HG03469 (cell line): ENCODE results near the gene MAD1L1.

Experiments used
- ATAC-seq: cut with Tn5 transposase; IDR thresholded peaks from one replicate; pipeline ENCODE4 v1.9.1; 2021; ENCODE audit warnings: mild to moderate bottlenecking, moderate library complexity, moderate number of reproducible peaks; ENCODE audit not compliant: unreplicated experiment

Gene MAD1L1

DNA sequence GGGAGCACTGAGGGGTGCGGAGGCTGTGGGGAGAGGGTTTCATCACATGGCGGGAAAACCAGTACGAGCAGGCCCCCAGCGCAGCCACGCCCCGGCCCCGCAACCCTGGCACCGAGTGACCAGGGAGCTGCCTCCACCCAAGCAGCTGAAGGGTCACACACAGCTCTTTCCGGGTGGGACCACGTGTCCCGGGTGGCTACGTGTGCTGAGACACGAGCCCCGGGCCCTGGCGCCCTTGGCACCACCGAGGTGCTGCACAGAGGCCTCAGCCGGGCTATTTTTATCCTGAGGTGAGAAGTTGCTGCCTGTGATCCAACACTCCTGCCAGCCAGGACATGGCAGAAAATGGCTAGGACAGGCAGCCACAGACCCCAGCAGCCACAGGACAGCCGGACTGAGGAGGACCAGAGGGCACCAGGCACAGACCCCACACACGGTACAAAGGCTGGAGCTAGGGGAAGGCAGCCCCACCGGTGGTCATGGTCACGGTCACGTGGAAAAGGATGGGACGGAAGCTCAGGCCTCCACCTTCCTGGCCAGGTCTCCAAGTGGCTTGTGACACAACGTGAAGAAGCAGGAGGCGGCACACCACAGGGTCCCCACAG lies 223.7 kb downstream of the MAD1L1 start:
- ATAC-seq, result no peak

DNA sequence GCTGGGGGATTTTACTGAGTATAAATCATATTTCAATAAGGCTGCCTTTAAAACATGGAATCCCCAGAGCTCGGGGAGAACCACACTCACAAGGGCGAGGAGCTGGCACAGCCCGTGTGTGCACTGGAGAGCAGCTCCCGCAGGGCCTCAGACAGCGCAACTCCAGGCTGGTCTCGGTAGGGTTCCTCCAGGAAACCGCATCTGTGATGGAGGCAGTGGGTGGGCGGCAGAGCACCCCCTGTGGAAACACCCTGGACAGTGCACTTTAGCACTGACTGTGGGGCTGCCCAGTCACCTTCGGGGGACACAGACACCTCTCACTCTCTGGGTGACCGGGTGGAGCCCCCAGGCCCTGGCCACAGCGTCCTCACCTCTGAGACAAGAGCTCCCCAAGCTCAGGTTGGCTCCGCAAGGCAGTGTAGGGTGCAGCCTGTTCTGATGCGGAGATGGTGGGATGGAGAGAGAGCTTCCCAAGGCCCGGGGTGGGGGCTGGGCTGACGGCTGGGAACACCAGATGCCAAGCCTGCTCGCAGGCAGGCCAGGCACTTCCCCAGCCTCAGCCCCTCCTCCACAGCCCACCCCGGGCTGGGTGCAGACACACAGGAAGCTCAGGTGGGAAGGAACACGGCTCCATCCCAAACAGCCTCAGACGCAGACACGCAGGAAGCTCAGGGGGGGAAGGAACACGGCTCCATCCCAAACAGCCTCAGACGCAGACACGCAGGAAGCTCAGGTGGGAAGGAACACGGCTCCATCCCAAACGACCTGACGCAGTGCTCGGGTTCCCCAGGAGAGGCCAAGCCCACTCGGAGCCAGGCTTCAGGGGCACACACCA lies 224.4 kb downstream of the MAD1L1 start:
- no peak for ATAC-seq

DNA sequence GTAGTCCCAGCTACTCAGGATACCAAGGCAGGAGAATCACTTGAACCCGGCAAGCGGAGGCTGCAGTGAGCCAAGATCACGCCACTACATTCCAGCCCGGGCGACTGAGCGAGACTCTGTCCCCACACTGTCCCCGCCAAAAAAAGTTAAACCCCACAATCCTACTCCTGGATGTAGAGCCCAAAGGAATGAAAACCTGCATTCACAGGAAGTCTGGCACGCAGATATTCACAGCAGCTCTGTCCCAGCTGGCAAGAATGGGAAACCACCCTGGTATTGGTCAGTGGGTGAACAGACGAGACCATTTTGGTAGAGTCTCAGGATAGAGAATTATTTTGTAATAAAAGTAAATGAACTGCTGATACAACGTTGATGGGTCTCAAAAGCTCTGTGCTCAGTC lies 225.2 kb downstream of the MAD1L1 start:
- no peak for ATAC-seq

DNA sequence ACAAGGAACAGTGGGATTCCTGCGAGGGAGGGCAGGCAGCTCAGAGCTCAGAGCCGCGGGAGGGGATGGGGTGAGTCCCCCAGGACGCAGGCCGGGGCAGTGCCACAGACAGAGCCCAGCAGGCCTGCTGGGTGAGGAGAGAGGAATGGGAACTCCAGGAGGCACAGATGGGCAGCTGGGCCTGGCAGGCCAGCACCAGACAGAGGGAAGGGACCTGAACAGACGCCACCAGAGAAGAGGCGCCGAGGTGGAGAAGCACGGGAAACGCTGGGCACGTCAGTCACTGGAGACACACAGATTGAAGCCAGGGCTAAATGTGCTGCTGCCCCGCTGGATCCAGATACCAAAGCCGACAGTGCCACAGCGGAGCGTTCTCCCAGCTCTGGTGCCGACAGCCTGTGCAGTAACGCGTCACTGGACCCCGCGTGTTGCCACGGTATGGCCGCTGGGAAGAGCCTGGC lies 225.8 kb downstream of the MAD1L1 start:
- no peak for ATAC-seq

DNA sequence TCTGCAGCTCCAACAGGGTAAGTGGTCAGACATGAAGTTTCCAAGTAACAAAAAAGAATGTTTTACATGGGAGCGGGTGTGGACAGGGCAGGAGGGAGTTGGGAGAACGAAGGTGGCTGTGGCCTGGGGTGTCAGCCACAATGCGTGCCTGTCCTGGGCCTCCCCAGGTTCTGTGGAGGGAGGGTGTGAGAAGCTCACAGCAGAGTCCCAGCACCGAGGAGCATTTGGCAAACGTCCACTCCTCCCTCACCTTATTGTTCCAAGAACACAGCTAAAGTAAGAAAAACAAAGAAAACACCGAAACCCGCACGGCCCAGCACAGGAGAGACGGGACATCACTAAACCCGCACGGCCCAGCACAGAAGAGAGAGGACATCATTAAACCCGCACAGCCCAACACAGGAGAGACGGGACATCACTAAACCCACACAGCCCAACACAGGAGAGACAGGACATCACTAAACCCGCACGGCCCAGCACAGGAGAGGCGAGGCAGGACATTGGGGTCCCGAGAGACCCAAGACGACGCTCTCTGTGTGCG lies 226.4 kb downstream of the MAD1L1 start:
- no peak for ATAC-seq

DNA sequence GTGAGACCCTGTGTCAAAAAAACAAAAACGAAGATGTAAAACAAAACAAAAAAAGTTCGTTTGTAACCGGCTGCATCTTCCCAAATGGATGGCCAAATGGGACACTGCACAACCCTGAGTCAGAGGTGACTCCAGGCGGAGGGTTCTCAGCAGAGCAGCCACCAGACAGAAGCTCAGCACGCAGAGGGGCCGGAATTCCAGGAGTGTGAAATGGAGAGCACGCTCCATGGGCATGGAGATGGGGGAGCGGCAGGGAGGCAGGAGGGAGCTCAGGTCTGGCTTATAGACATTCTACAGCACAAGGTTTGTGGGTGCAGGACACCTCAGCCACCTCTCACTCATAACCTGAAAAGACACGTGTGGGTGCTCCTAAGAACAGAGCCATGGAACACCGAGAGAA lies 227.0 kb downstream of the MAD1L1 start:
- ATAC-seq, result no peak

DNA sequence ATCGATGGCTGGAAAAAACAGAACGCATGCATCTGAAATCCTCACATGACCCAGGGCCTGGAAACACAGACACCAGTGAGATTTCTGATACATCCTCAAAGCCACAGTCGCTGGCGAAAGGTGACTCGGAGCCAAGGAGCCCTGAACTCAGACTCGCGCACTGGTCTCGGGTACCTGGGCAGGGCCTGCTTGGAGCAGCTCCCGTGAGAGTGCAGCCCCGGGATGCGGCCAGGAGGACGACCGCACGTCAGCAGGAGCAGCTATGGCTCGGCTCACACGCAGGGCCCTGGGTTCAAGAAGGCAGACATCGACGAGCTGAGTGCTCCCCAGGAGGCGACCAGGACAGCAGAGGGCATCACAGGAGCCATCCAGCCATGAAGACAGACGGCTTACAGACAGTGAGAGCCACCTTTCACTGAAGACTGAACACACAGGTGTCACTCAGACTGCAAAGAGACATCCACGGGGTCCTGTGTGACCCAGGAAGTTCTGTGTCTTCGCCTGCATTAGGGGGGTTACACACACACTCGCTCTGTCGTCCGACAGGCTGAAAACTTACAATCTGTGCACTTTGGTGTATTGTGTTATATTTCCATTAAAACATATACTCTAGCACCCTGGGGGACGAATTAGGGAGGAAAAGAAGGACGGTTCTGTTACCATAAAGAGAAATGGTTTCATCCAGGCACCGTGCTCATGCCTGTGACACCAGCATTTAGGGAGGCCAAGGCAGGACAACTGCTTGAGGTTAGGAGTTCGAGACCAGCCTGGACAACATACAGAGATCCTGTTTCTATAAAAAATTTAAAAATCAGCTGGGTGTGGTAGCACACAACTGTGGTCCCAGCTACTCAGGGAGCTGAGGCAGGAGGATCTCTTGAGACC lies 227.7 kb downstream of the MAD1L1 start:
- ATAC-seq, result no peak

DNA sequence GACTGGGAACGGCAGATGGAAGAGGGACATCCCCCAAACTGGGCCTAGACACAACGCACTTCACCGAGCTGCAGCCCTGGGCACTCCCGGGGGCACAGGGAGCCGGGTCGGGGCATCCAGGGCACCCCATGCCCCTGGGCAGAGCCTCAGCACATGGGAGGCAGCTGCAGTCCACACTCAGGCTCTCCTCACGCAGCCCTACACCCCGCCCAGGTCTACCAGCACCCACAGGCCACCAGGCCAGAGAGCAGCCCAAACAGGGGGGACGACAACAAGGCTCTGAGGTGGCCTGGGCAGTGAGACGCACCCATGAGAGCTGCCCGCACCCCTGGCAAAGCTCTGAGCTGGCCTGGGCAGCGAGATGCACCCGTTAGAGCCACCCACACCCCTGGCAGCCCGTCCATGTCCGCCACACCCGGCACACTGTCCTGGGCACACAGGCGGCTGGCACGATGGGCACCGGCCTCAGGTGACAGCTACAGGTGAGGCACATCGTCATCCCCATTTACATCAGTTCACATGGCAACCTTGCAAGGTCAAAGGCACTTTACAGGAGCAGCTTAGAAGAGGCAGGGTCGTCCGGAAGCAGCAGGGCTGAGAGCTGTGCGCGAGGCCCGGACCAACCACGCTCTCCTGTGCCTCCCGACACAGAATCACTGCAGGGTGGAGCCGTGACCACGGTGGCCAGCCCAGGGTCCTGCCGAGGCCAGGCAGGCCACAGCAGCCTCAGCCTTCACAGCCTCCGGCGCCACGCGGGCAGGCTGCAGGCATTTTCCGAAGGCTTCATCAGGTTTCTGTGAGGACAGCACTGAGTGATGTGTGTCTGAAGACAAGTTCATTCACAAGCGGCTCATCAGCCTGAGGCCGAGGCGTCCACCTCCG lies 228.6 kb downstream of the MAD1L1 start:
- no peak for ATAC-seq

DNA sequence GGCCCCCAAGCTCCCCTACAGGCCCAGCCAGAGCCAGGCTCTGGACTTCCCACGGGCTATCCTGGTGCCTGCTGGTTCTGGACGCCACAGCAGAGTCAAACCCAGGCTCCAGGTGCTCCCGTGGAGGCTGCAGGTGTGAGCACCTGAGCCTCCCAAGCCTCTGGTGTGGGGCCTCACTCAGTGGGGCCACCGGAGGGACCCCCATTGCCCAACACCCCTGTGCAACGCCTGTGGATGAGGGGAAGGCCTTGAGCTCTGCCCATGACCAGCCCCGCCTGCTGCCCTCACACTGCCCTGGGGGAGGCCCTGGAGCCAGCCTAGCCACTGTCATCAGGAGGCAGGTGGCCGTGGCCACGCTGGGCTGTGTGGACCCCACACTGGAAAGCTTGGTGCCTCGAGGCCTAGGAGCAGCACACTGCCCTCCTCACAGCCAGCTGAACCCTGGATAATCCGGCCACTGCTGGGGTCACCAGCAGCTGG lies 229.3 kb downstream of the MAD1L1 start:
- ATAC-seq, result no peak

DNA sequence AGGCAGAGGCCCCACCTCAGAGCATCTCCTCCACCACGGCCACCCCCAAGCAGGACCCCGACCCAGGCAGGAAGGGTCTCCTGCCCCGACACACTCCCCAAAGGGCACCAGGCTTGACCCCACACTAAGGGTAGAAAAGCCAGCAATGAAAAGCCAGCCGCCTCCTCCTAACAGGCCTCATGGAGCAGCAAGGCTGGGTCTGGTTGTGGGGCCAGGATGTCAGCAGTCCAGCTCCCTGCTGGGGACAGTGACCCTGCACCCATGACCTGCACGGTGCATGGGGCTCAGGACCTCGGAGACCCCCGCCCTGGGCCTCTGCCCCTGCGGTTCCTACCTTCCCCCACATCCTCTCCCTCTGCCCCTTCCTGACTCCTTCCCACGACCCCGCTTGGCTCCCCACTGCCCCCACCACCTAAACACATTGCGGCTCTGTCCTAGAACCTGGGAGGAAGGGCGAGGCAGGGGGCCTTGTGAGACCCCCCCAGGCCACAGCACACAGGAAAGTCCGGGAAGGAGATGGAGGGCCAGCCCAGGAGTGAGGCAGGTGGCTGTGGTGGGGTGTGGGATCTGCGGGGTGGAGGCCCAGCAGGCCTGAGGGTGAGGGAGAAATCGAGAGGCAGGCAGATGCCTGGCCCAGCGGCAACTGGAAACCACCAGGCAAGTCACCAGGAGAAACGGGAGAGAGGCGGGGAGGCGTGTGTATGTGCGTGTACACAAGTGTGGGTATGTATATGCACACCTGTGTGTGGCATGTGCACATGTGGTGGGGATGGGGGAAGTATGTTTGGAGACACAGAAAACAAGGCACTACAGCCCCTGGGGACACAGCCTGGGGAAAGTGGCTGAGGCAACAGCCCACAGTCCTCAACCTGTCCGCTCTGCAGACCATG lies 229.9 kb downstream of the MAD1L1 start:
- no peak for ATAC-seq

DNA sequence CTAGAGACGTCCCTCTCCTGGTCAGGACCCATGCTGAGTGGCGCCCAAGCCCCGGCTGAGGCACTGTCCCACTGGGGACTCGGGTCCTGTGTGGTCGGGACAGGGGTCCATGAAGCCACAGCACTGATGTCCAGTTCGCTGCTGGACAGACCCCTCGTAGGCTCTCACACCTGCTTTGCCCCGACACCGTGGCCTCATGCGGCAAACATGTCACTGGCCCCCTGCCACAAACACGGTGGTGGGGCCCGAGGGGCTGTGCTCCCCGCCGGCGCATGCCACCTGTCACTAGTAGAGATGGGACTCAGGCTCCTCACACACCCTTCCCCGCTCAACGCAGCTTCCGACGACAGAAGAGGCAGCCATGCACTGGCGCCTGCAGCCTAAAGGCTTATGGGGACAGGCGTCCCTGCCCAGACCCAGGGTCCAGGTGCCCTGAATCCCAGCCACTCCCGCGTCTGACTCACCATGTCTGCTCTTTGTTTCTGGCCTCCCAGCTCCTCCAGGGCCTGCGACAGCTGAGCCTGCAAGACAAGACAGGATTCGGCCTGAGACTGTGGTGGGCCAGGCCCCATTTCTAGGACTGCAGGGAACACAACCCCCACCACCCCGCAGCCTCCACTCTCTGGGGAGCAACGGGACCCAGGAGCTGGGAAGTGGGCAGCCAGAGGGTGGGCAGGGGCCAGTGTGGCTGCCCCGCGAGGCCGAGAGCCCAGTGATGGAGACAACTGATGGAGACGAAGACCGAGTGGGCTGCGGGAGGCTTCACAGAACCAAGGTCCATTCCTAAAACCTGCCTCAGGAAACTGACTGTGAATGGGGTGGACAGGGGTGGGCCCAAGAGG lies 230.9 kb downstream of the MAD1L1 start:
- ATAC-seq, result no peak

DNA sequence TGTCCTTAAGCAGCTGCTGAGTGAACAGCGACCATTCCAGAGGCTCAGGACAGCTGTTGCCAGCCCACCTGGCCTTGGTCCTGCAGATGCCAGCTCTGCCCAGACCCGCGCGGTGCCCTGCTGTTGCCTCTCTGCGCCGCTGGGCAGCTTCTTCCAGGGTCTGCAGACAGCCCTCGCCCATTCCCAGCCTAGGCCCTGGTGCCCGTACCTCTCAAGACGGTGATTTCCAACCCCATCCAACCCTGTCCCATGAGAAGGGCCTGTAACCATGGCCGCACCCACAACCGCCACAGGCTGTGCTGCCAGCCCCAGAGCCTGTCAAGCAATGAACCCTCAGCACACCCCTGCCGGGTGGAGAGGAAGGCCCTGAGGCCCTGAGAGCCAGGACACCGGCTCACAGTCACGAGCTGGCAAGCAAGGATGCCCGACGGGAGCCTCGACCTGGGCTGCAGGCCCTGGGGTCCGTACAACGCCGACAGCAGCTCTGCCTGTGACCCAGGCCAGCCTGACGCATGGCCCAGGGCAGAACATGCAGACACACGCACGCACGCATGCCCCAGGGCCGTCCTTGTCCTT lies 231.9 kb downstream of the MAD1L1 start:
- ATAC-seq, result no peak

DNA sequence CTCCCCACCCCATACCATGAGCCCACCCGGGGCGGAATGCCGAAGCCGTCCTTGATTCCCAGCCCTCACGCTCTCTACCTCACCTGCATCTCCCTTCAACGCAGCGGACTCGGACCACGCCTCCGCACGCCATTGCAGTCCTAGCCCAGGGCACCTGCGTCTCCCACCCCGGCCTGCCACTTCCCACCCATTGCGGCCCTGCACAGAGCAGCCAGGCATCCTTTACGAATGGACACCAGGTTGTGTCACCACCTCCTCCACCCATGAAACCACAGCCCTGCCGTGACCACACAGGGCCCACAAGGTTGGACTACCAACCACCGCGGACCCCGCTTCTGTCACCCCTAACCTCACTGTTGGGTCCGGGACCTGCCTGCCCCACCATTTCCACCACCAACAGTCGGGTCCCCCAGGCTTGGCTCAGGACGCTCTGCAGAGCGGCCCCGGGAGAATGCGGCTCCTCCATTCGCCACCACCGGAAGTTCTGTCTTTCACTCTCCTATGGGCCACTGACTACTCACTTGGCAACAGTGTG lies 232.5 kb downstream of the MAD1L1 start:
- ATAC-seq, result no peak

DNA sequence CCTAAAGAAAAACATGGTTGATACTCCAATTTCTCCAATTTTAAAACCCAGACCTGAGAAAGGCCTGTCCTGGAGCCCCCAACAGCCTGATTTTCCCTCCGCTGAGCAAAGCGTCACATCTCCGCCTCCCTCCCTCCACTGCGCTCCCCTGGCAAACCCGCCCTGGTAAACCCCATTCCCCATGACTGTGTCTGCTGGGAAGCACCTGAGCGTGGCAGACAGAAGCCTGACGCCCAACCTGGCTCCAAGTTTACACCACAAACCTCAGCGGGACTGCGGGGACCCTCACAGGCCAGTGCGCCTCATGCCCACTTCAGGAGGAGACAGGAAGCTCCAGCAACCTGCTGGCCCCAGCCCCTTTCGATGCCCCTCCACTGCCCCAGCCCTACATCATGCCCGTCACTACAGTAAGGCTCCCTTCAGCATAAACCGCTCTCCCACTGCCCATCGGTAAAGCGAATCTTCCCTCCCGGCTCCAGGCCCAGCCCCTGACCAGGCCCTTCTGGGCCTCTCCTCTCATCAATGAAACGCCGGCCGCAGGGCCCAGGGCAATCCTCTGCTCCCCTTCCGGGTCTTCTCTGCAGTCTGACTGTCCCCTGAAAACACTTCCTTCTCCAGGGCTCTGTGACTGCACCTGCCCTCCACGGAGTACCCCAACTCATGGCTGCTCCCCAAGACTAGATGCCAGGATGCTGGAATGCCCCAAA lies 233.3 kb downstream of the MAD1L1 start:
- ATAC-seq, result no peak

DNA sequence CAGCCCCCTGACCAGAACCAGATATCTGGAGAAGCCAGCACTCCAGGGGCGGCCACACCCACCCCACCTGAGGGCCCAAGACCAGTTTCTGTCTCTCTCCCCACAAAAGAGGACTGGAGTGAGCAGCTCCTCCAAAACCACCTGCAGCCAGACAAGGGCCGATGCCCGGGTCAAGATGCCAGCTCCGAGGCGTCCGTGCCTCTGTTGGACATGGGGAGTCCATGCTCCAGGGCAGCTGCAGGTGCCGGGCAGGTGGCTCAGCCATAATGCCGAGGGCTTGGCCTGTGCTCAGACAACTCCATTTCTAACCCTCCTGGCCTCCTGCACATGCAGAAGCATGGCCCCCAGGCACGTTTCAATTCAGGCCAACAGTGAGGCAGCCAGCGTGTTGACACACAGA lies 234.6 kb downstream of the MAD1L1 start:
- no peak for ATAC-seq

DNA sequence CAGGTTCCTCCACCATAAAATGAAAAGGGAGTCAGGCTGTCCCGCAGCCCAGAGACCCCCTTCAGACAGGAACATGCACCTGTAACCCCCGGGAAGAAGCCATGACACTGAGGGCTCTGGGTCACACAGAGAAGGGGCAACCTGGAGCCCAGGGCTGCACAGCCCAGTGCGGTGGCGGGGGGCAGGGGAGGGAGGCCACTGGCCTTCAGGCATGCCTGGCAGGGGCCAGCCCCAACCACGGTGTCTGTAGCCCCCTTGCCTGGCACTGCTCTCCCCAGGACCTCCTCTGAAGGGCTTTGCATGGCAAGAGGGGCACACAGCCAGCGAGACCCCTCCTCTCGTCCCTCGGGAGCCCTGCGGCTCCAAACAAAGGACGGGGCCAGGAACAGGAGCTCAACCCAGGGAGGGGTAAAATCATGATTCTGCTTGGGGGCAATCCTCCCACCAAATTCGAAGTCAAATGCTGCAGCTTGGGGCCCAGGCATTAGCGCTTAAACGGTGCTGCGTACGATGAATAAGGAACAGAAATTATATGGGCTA lies 235.1 kb downstream of the MAD1L1 start:
- no peak for ATAC-seq

DNA sequence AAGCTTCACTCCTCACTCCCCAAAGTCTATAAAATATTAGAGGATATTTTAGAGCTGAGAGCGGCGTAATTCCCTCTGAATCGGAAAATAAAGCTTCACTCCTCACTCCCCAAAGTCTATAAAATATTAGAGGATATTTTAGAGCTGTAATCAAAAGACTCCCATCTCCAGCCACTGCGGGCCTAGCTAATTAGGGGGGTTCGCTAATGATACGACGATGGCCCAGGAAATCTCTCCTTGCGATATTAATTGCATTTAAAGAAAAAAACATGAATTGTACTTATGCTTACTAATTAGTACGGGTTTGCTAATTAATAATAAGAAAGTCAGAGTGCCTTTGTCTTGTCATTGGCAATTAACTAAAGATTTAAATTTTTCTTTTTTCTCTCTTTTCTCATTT lies 235.9 kb downstream of the MAD1L1 start:
- ATAC-seq, result no peak
